Cerebellar cortex (tissue), 1 donor: Measurements from ENCODE around the gene TBL1X.

Source experiments
- DNase-seq: peaks from one replicate; pipeline ENCODE4 v3.0.0-alpha.2; 2015; ENCODE audit warnings: low spot score

The TBL1X gene

DNA sequence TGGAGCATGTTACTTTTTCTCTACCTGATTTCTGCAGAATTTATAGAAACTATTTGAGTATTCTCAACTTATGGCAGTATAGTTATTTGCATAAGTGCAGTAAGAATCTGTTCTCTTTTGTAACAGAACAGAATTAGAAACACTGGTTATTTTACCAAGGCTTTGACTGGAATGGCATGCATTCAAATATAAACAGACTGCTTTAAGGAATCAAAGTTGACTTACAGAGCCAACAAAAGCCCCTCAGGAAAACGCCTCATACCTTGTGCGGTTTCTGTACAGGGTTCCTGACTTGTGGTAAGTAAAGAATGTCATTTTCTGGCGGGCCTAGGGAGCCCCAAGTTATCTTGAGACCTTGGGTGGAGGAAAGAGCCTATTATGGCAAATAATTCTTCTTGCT, 203.7 kb downstream of the TBL1X start:
- no peak for DNase-seq

DNA sequence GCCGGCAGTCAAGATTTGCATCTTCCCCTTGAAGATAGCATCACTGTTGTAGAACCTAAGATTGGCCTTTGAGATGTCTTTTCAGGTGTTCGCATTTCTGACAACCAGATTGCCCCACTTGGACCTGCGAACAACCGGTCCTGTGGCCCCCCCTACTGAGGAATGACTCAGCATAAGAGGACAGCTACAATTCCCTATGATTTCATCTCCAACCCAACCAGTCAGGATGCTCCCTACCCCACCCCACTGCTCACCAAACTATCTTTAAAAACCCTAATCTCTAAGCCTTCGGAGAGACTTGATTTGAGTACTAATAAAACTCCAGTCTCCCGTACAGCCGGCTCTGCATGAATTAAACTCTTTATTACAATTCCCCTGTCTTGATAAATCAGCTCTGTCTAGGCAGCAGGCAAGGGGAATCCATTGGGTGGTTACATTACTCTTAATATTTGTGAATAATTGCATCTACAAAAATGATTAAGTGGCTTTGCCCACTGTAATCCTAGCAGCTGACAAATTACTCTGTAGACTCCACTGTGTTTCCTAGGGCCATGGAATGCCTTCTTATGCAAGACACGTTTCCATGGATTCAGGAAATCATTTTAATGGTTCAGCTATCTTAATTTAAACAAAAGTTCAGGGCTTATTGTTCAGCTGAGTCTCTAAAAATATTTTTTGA, 205.4 kb downstream of the TBL1X start:
- DNase-seq: peak; percentile 5

DNA sequence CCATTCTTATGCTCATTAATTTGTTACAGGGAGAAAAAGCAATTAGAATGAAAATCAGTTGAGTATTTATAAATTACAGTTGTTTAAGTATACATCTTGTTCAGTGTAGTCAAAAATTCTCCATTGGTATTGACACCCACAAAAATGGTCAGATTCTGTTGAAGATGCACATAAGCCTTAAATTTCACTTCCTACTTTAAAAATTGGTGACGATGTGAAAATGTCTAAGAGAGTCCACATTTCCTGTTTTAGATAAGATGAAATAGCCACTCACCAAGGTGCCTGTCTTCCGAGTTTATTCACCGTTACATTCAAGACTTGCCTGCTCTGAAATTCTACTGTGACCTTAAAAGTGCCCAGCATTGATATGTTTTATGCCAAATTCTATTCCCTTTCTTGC, 207.1 kb downstream of the TBL1X start:
- DNase-seq: no peak

DNA sequence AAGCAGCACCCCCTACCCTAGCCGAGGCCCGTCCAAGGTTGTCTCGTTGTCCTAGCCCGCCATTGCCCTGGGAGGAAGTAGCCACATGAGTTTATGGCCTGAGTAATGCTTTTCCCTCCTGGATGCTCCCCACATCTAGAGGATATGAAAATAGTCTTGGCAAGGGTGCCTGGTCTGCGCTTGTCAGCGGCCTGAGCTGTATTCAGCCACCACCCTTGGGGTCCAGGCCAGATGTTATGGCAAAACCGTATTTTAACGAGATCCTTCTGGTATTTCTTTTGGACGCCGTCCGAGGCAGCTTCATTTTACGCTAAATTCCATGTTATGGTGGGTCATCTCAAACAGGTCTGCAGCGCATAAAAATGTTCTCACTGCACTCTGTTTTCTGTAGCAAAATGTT, 211.4 kb downstream of the TBL1X start:
- DNase-seq: no peak

DNA sequence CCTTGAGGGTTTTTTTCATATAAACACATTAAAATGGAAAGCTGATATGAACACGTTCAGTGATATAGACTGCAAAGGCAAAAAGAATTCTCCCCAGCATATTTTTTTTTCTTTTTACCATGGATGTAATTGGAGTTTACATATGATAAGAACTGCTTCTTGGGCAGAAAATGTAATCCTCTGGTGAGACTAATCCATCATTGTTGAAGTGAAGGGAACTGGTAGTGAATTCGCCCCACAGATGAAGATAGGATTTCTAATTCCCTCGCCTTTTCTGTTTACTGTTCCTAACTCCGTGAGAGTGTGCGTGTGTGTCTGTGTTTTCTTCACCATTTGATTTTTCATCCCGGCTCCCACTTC, 211.9 kb downstream of the TBL1X start:
- no peak for DNase-seq

DNA sequence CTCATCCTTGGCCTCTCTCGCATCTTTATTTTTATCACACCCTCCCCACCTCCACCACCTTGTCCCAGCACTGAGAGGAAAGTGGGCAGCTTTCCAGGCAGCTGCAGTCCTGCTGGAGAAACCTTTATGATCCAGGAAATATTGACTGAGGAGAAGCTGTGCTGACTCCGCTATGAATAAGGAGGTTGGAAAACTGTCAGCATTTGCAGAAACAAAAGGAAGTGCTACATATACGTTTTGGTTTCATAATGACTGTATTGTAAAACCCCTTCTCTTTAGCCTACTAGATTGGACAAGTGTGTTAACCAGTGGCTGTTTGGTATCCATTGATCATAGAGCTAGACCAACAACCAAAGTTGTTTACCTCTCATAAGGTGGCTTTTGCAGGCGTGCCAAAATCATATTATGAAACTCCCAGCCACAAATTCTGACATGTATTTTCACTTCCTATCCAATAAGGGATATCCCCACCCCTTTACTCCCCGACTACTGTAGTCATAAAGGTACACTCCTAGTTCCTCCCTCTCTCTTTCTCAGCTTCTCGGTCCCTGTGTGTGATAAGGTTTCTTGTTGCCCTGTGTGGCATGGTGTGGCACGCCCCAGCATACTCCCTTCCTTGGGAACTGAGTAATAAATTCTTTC, 212.4 kb downstream of the TBL1X start:
- no peak for DNase-seq

DNA sequence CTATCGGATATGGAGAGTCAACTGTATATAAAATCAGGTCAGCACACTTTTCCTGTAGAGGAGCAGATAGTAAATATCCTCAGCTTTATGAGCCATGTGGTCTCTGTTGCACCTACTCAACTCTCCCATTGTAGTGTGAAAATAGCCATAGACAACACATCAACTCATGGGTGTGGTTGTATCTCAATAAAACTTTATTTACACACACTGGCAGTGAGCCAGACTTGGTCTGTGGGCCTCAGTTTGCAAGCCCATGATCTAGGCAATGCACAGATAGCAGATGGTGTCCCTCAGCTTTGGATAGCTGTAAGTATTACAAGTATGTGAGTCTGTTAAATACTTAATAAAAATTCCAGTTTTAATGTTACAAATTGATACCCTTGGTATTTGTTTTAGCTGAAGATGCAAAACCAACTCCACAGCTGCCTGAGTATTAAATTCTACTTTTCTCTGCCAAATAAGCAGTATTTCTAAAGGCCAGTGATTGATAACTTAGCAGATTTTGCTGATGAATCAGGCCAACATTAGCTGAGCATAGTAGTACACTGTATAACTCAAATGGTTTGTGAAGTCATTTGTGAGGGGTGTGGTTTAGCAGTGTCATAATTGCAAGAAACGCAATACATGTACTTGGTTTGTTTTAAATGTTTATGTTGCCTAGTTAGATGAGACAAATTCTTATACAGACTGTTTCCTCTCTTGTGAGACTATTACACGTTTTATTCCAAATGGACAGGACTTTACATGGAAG, 213.5 kb downstream of the TBL1X start:
- no peak for DNase-seq

DNA sequence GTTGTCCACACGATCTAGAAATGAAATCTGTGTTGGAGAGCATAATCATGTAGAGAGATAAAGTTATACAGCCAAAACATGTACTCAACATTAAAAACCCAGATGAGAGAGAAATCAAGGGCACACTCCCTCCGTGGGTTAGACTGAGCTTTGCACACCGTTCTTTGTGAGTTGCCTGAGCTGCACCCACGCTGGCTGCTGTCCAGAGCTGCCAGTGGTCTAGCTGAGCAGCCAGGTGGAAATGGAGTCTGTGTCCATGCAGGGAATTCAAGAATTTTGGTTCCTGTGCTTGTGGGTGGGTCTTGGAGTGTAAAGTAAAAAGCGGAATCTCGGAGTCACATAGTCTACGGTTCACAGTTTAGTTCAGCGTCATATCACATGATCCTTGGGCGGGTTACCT, 216.2 kb downstream of the TBL1X start:
- DNase-seq: no peak

DNA sequence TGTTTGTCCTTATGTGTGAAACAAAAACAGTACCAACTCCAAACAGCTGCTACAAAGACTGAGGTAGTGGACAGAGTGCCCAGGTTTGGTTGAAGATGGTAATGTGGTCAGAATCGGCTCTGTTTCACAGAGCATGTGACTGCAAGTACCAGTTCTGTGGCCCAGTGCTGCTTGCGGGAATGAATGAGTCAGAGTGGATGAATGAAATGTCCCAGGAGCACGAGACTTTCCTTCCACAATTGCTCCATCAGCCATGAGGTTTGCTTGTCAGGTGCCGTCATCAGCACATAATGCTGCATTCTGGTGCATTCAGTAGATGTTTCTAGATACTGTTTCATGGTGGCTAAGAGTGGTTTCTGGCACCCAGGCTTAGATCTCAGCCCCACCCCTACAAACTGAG, 216.6 kb downstream of the TBL1X start:
- no peak for DNase-seq

DNA sequence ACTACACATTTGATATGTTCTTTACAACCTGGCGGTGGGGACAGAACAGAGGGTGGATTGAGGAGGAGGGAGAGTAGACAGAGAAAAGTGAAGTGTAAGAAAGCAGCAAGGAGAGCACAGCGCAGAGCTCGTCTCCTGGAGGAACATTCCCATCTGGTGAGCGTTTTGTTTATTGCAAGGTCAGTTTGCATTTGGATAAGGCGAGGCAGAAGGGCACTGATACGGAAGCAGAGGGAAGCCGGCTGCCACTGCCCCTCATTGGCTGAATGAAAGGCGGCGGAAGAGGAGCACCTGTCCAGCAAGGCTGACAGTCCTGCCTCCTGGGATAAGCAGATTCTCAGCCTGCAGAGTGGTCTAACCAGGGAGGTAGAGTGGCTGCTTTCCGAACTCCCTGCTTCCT, 217.6 kb downstream of the TBL1X start:
- DNase-seq: peak; percentile 53

DNA sequence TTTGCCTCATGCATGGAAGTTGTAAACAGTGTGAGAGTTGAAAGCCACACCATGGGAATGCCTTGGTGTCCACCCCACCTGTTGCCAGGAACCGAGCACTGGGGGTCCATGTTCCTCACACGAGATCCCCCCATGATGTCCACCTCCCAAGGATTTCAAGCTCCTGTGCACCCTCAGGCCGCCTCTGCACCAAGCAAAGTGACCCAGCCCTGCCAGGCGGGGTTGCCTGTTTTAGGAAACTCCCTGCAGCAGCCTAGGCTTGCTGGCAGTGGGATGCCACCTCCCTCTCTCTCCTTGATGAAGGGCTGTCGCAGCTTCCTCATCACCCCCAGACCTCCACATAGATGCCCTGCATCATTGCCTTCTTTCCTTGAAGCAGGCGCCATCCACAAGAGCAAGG, 218.0 kb downstream of the TBL1X start:
- no peak for DNase-seq

DNA sequence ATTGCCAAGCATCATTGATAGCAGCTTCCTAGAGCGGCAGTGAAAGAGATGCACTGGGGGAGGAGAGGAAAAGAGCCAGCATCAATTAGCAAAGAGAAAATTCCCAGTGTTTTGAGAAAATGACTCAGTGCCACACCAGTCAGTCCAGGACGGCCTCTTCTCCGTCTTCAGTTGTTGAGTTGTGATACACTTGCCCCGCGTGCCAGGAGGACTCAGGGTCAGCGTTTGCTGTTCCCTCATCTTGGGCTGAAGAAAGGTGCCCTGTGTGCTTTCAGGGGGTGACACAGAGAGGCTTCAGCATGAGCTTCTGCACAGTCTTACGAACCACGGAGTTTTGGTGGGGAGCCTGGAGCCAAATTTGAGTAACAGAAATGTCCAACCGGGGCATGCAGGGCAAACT, 218.5 kb downstream of the TBL1X start:
- DNase-seq: no peak

DNA sequence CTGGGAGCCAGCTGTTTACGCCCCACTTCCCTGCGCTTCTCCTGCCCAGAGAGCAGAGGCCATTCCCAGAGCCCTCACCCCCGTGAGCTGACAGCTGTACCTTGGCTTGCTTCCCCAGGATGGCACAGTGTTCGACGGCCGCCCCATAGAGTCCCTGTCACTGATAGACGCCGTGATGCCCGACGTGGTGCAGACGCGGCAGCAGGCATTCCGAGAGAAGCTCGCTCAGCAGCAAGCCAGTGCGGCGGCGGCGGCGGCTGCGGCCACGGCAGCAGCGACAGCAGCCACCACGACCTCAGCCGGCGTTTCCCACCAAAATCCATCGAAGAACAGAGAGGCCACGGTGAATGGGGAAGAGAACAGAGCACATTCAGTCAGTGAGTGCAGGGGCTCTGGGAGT, 223.0 kb downstream of the TBL1X start:
- no peak for DNase-seq

DNA sequence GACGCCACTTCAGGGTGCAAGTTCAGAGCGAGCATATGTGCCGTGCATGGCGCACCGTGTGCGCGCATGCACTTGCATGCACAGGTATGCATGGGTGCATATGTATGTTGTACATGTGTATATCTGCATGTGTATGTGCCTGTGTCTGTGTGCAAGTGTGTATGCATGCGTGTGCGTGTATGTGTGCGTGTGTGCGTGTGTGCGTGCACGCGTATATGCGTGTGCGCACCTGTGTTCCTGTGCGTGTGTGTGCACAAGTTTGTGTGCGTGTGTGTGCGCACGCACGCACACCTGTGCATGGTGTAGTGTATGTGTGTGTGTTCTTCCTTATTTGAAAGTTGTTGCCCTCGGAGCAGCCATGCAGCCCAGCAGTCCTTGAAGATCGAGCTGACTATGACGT, 224.0 kb downstream of the TBL1X start:
- no peak for DNase-seq

DNA sequence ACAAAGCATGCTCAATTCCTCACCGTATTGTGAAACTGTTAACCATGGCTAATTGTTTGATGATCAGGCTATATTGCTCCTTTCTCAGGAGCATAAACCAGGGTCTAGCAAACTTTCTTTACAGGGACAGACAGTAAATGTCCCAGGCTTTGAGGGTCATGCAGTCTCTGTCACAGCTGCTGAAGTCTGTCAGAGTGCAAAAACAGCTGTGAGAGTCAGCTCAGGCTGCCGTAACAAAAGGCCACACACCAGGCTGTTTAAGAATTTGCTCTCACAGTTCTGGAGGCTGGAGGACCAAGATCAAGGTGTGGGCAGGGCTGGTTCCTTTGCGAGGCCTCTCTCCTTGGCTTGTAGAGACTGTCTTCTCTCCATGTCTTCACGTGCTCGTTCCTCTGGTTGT, 225.2 kb downstream of the TBL1X start:
- no peak for DNase-seq

DNA sequence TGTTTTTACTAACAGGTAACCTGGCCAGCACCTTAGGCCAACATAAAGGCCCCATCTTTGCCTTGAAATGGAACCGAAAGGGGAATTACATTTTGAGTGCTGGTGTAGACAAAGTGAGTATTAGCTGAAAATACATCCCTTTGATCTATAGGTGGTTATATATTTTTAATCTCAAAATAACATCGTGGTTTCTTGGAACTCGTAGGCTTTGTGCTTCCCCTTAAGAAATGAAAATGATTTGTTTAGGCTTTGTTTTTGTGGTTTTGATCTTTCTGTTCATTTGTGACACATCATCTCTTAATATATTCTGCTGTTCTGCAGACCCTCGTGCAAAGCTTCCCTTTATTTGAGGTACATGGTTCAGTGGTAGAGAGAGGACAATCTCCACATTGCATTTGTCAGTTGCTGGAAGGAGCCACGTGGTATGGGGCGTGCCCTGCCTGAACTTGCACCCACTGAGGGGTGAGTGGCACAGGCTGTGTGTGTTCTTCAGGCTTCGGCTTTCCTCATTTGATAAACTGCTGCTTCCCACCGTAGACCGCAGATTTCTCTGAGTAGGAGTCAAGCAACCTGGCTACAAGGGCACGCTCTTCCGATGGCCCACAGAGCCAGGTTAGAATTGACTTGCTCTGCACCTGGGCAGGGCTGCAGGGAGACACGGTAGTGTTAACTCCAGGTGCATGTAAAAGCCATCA, 228.6 kb downstream of the TBL1X start:
- DNase-seq: no peak

DNA sequence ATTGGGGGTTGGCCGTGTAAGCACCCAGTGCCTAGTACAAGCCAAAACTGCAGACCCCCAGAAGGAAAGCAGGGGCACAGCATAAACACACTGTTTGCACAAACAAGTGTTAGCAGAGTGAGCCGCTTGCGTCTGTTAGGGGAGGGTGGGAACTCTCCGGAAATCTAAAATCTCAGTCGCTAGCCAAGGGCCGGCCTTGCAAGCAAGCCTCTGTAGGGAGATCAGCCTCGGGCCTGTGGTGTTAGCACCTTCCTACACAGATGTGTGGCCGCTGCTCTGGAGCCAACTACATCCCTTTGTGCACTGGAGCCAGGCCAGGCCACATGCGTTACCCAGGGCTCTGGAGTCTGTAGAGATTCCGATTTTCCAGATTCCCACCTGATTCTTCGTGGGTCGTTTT, 233.7 kb downstream of the TBL1X start:
- DNase-seq: no peak

DNA sequence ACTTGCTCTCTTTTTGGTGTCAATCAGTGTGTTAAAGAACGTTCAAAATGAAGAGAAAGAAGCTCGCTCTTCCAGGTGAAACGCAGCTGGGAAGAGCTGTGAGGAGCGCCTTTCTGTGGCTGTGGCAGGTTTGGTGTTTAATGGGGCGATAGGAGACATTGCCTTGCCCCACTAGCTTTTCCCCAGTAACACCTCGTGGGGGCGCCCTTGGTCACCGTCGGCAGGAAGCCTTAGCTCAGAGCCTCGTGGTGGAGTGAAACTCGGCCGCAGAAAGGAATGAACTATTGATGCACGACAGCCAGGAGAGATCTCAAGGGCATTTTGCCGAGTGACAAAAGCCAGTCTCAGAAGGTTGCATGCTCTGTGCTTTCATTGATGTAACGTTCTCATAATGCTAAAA, 235.7 kb downstream of the TBL1X start:
- no peak for DNase-seq

DNA sequence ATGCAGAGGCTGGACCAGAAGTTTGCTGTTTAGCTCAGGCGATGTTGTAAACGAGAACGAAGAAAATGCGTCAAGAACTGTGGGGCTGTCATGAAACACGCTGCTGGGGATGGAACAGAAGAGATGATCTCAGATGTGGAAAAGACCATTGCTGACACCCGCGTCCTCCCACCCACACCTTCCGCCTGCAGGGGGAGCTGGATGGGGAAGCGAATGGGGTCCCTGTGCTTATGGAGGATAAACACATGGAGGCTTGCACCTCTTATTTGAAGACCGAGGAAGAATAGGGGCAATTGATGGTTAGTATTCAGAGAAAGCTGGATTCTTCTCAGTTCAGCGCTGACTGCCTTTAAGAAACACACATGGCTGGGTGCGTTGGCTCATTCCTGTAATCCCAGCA, 236.9 kb downstream of the TBL1X start:
- no peak for DNase-seq

DNA sequence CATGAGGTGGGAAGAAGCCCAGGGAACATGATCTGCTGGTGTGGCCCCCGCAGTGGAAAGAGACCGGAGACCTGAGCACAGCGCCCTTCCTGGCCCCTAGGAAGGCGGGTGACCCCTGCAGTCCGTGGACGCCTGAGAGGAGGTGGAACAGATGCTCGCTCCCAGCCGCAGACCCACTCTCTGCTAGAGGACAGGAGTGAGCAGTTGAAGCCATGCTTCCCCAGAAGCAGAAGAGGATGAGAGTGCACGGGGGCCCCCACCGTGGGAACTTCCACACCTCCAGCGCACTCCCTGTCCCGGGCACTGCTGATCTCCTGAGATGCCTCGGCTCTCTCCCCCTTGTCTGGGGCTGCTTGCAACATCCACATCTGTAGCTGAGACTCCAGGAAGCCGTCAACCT, 238.5 kb downstream of the TBL1X start:
- DNase-seq: no peak

DNA sequence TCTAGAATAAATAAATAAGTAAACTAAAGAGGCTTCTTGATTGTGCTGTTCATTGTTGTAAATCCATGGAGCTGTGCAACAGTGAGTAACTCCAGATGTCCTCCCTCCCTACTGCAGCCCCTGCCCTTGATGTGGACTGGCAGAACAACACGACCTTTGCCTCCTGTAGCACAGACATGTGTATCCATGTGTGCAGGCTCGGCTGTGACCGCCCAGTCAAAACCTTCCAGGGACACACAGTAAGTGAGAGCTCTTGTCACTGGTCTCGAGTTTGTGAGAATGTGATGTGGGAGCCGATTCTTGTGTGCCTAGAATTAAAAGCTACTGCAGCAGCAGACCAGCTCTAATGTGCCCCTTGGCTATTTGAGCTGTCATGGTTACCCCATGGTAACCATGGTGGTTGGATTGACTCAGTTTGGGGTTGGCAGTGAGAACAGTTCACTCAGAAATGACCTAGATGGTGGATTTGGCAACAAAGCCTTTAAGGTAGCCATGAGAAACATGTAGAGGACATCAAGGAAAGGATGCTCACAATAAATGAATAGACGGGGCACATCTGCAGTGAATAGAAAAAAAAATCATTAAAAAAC, 240.1 kb downstream of the TBL1X start:
- no peak for DNase-seq

DNA sequence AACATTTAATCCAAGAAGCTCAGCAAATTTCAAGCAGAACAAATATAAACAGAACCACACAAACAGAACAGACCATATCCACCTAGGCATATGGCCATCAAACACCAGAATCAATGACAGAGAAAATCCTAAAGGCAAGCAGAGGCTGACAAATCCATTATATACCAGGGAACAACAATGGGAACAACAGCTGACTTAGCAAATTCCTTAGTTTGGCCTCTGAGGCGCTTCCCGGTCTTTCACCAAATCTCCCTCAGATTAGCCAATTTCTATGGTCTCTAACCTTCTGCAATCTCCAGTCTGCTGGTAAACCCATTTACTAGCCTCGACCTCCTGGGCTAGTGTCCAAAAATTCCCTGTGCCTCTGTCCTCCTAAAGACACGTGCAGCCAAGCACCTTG, 241.6 kb downstream of the TBL1X start:
- no peak for DNase-seq
